GM12801 (cell line): Measurements from ENCODE around the gene TEPSIN.

Experiments
- CTCF ChIP-seq: IDR thresholded peaks from one replicate; pipeline ENCODE4 v1.5.1; 2011; ENCODE audit warnings: control low read depth; ENCODE audit not compliant: insufficient read length; ENCODE audit errors: extremely low read depth

TEPSIN gene

DNA sequence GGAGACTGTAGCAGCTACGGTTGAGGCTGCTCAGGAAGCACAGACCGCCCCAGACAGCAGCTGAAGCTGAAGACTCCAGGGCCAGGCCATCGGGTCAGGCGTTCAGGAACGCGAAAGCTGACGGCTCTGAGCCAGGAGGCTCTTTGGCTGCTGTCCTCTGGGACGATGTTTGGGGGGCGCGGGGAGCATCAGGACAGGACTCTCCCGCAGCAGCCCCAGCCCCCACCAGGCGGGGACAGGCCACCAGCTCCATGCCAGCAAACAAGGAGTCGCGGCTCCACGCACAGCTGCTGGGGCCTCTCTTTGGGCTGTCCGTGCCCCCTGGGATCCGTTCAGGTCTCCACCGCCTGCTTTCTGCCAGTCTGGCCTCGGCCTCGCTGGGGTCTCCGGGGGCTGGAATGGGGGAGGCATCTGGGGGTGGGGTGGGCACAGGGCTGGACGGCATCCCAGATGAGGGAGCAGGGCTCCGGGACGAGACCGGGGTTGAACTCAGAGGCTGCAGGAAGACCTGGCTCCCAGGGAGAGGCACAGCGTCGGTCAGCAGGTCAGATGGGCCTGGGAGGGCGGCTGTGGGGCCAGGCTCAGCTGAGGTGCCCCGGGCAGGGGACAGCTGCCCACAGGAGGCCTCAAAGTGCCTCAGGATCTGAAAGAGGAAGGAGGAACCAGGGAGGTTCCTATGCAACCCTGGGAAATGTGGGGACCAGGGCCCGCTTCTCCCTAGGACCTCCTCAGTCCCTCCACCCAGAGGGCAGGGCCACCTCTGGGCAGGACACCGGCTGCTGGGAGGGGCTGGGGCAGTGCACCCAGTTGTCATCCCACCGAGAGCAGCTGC is 9.8 kb downstream of the TEPSIN start:
- no peak for TF ChIP-seq CTCF

DNA sequence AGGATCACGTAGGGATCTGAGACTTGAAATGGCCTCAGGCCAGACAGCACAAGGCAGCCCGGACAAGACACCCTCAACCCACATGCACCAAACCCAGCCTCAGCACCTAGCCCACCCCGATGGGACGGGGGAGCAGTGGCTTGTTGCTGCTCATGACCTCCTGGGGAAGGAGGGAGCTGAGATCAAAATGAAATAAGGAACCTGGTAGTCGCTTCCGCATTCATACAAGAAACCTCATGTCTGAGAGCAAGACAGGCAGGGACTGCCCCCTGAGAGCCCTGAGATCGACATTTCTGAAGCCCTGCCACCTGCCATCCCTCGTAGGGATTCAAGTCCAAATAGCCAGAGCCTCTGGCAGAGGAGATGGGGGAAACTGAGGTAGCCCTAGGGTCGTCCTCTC is 10.4 kb downstream of the TEPSIN start:
- TF ChIP-seq CTCF, result no peak

DNA sequence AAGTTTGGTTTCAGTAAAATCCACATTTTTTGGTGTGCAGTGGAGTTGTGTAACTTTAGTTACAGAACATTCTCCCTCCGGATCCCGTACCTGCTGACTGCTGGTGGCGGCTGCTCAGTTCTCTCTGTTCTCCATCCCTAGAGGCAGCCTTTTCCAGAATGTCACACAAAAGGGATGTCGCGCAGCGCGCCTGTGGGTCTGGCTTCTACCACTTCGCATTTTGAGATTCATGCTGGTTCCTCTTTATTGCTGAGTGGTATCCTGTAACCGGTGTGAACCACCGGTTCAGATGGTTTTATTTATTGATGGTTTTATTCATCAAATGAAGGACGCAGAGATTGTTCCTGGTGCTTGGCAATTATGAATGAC is 15.1 kb downstream of the TEPSIN start:
- no peak for TF ChIP-seq CTCF

- TF ChIP-seq CTCF, result no peak
These were observed 15.7 kb downstream of the TEPSIN start, which contains the start of gene CEP131 for GRCh38 chr17:81222906-81223761. Gene CEP131 (minus strand): TSS chr17:81222965. CDS start chr17:81220056, 2,909 bp downstream.

DNA sequence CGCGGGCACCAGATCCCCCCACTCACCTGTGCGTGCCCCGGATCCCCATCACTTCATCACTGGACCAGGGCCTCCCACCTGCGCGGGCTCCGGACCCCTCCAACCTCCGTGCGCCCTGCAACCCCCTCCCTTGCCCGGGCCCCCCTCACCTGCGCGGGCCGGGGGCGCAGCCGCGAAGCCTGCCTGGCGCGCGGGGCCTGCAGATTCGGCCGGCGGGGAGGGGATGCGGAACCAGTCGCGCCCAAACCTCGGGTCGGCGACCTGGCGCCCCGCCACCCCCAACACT is 16.3 kb downstream of the TEPSIN start:
- no peak for TF ChIP-seq CTCF

DNA sequence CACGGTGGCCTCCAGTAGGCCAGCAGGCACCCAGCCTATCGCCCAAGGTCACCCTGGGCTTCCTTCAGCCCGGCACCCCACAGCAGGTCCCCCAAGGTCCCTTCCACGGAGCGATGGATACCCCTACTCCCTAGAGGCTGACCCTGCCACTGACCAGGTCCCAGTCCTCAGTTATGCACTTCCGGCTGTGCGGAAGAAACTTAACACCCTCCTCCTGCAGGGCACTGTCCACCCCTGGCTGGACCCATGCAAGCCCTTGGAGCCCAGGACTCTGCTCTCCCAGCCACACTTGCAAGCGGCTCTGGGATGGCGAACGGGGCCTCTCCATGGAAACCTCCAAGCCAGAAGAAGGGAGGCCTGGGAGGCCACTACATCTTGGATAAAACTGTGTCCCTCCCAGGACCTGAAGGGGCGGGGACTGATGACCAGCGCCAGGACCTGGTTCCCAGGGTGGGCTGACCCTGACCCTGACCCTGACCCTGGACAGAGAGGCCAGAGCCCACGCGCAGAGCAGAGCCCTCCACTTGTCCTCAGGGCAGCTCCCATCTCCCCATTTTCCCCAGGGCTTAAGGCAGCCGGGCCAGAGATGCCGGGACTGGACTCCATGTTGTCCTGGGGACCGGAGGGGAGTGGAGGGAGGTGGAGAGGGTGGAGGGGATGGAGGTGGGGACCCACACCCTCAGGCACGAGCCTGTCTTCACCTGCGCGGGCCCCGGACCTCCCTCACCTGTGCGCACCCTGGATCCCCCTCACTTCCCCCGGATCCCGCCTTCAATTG is 16.8 kb downstream of the TEPSIN start:
- no peak for TF ChIP-seq CTCF

- no peak for TF ChIP-seq CTCF
These were observed 17.4 kb downstream of the TEPSIN start for GRCh38 chr17:81221371-81221841.
